WTC11 (cell line): ENCODE data around the gene PCBP3.

Experiments used
- CTCF ChIP-seq: fragments of 200-600 bp; IDR thresholded peaks from 2 replicates; pipeline ENCODE4 v1.8.0; 2022; ENCODE audit warnings: antibody characterized with exemption
- NFYB ChIP-seq: sonication (generic); formaldehyde crosslinking; conservative IDR thresholded peaks from 2 replicates; pipeline ENCODE4 v1.8.0; 2022; ENCODE audit warnings: low read depth, missing genetic modification reagents

GRCh38 chr21:45636951-45637646 is 6.4 kb upstream of the PCBP3 start:
- TF ChIP-seq CTCF (no peak), NFYB (no peak)
